Loucy (cell line): ENCODE measurements around the gene GRAMD4.

ENCODE experiments used
- H2AFZ ChIP-seq: fragments of 200-600 bp; sonication (generic); 2 replicates; pipeline ENCODE4 v1.6.0; 2016; ENCODE audit warnings: antibody characterized with exemption, mild to moderate bottlenecking, low read length, moderate library complexity
- H3F3A ChIP-seq: fragments of 200-600 bp; 2 replicates; pipeline ENCODE4 v1.6.0; 2016; ENCODE audit warnings: antibody characterized with exemption, low read depth, mild to moderate bottlenecking
- H3K27me3 ChIP-seq: fragments of 200-600 bp; sonication (generic); 2 replicates; pipeline ENCODE4 v1.6.1; 2014; ENCODE audit warnings: low read length, mild to moderate bottlenecking; ENCODE audit not compliant: insufficient read depth, poor library complexity, severe bottlenecking
- H3K36me3 ChIP-seq: fragments of 200-600 bp; sonication (generic); 2 replicates; pipeline ENCODE4 v1.6.1; 2016; ENCODE audit warnings: low read length; ENCODE audit not compliant: insufficient read depth
- H3K4me1 ChIP-seq: fragments of 200-600 bp; sonication (generic); 2 replicates; pipeline ENCODE4 v1.5.1; 2014; ENCODE audit warnings: low read length, mild to moderate bottlenecking; ENCODE audit not compliant: insufficient read depth, poor library complexity, severe bottlenecking
- H3K4me2 ChIP-seq: fragments of 200-600 bp; sonication (generic); 2 replicates; pipeline ENCODE4 v1.6.0; 2014; ENCODE audit warnings: antibody characterized with exemption, low read length, low read depth, mild to moderate bottlenecking; ENCODE audit not compliant: poor library complexity, severe bottlenecking
- H3K4me3 ChIP-seq: fragments of 200-600 bp; sonication (generic); 2 replicates; pipeline ENCODE4 v1.5.1; 2014; ENCODE audit warnings: low read length, mild to moderate bottlenecking, mixed read lengths; ENCODE audit not compliant: poor library complexity, severe bottlenecking
- H3K79me2 ChIP-seq: fragments of 200-600 bp; sonication (generic); 2 replicates; pipeline ENCODE4 v1.6.1; 2014; ENCODE audit warnings: low read length; ENCODE audit not compliant: insufficient read depth
- H3K9ac ChIP-seq: fragments of 200-600 bp; sonication (generic); 2 replicates; pipeline ENCODE4 v1.6.0; 2014; ENCODE audit warnings: mild to moderate bottlenecking, low read depth, low read length, moderate library complexity; ENCODE audit not compliant: poor library complexity, severe bottlenecking
- H3K9me2 ChIP-seq: fragments of 200-600 bp; sonication (generic); replicated peaks from 2 replicates; pipeline ENCODE4 v1.6.1; 2016; ENCODE audit warnings: low read depth, low read length, mixed read lengths
- H3K9me3 ChIP-seq: fragments of 200-600 bp; sonication (generic); 2 replicates; pipeline ENCODE4 v1.6.1; 2014; ENCODE audit warnings: mild to moderate bottlenecking, antibody characterized with exemption, low read length, low read depth; ENCODE audit not compliant: insufficient read depth
- H4K20me1 ChIP-seq: fragments of 200-600 bp; sonication (generic); 2 replicates; pipeline ENCODE4 v1.6.0; 2014; ENCODE audit warnings: antibody characterized with exemption, low read length, mild to moderate bottlenecking; ENCODE audit not compliant: insufficient read depth, poor library complexity, severe bottlenecking
- EZH2phosphoT487 ChIP-seq: fragments of 200-600 bp; IDR thresholded peaks from 2 replicates; pipeline ENCODE4 v1.6.1; 2018; ENCODE audit warnings: antibody characterized with exemption, mild to moderate bottlenecking, moderate library complexity, borderline replicate concordance
- TF ChIP-seq, protein P1 (sequence below): fragments of 200-600 bp; sonication (generic); conservative IDR thresholded peaks from 2 replicates; pipeline ENCODE4 v1.5.1; 2014; ENCODE audit warnings: mild to moderate bottlenecking, antibody characterized with exemption, low read length

The GRAMD4 gene

DNA sequence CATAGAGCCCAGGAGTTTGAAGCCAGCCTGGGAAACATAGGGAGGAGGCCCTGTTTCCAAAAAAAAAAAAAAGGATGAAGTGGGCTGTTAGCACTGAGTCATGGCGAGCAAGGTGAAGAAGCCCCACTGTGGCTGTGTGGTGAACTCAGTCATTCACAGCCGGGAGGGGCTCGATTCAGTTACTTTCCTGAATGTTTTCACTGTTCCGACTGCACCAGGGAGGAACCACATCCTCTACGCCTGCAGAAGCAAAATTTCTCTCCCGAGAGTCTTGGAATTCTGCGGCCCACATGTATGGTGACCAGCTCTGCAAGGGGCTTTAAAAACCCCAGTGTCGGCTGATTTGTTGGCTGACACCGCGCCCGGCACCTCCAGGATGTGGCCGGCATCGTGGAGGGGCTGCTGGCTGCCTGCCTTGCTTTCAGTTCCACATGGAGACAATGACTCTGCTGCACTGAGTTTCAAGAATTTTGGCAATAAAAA, 27.8 kb upstream of the GRAMD4 start:
- Histone ChIP-seq H3F3A (no peaks in the 10 kb centered on the region), H3K9me2 (no peaks in the 10 kb centered on the region), H4K20me1 (no peaks in the 10 kb centered on the region), H3K79me2 (peaks cover 9% of the 10 kb centered on the region; the same call in 1 of the 2 replicates), H3K36me3 (no peaks in the 10 kb centered on the region), H3K4me3 (no peak overlapping the region), H2AFZ (no peak overlapping the region), H3K9me3 (no peaks in the 10 kb centered on the region), H3K27me3 (no peaks in the 10 kb centered on the region), H3K9ac (peak overlapping the region; percentile 8), H3K4me2 (peak overlapping the region; percentile 36), H3K4me1 (peaks cover 14% of the 10 kb centered on the region)
- TF ChIP-seq, protein P1, sequence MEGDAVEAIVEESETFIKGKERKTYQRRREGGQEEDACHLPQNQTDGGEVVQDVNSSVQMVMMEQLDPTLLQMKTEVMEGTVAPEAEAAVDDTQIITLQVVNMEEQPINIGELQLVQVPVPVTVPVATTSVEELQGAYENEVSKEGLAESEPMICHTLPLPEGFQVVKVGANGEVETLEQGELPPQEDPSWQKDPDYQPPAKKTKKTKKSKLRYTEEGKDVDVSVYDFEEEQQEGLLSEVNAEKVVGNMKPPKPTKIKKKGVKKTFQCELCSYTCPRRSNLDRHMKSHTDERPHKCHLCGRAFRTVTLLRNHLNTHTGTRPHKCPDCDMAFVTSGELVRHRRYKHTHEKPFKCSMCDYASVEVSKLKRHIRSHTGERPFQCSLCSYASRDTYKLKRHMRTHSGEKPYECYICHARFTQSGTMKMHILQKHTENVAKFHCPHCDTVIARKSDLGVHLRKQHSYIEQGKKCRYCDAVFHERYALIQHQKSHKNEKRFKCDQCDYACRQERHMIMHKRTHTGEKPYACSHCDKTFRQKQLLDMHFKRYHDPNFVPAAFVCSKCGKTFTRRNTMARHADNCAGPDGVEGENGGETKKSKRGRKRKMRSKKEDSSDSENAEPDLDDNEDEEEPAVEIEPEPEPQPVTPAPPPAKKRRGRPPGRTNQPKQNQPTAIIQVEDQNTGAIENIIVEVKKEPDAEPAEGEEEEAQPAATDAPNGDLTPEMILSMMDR: no peak
- TF ChIP-seq EZH2phosphoT487: no peak

DNA sequence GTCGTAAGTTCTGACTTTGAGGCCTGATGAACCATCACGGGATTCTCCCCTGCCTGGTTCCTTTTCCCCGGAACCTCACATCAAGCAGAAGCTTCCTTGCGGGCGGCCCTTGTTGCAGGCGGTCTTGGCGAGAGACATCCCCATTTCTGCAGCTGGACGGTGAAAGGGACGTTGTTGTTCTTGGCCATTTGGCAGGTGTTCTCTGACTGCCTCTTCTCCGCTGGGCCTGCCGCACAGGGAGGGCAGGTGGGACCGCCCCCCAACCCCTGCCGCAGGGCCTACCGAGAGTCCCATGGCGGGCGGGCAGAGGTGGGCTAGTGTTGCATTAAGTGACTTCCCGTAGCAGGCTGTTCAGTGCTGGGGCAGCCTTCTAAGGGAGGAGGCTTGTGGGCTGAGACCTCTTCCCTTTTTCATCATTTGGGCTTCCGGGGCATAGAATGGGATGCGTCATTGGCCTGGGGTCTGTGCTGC, 26.9 kb upstream of the GRAMD4 start:
- peaks cover 6% of the 10 kb centered on the region; the same call in 1 of the 2 replicates for H3K79me2 ChIP-seq
- H3K9me2 ChIP-seq: no peaks in the 10 kb centered on the region
- no peaks in the 10 kb centered on the region for H4K20me1 ChIP-seq
- no peaks in the 10 kb centered on the region for H3K9me3 ChIP-seq
- TF ChIP-seq, protein P1: no peak
- H3K27me3 ChIP-seq: no peaks in the 10 kb centered on the region
- no peak overlapping the region for H2AFZ ChIP-seq
- no peak overlapping the region for H3K4me2 ChIP-seq
- no peak overlapping the region for H3K4me3 ChIP-seq
- peaks cover 6% of the 10 kb centered on the region for H3K4me1 ChIP-seq
- H3K36me3 ChIP-seq: no peaks in the 10 kb centered on the region
- H3F3A ChIP-seq: no peaks in the 10 kb centered on the region
- H3K9ac ChIP-seq: no peak overlapping the region

DNA sequence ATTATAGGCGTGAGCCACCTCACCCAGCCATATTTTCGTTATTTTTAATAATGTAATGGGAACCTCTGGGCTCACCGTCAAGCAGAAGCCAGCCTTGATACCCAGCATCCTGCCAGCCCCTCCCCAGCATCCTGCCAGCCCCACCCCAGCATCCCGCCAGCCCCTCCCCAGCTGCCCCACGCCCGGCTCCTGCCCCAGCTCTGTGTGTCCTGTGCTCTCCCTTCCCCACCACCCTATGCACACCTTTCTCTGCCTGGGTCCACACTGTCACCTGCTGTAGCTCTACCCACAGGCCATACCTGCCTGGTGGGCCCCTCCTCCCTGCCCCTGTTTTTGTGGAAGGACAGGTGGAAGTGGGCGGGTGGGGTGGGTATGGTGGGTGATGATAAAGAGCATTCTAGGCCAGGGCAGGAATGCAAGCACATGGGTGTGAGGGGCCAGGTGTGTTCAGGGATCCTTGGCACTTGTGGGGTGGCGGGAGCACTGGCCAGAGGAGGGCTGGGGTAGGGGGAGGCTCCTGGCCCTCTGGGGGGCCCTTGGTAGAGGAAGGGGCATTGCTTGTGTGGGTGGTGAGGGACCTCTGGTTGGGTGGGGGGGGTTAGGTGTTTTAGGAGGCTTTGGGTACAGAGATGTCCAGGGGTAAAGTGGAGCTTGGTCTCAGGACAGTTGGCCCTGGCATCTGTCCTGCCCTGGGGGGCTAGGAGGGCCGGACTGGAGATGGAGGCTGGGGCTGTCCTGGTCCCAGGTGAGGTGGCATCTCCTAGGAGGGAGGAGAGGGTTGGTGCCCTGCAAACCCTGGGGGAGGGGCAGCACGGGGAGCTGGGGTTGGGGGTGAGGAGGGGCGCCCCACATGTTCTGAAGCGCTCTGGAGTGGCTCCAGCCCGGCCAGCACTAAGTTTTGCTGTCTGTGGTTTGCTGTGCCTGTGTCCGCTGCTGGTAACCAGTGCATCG, 25.9 kb upstream of the GRAMD4 start:
- Histone ChIP-seq H3K79me2 (no peaks in the 10 kb centered on the region; the same call in 1 of the 2 replicates), H3F3A (no peaks in the 10 kb centered on the region), H3K4me3 (no peak overlapping the region), H3K4me1 (peaks cover 4% of the 10 kb centered on the region), H4K20me1 (no peaks in the 10 kb centered on the region), H3K9me2 (no peaks in the 10 kb centered on the region), H3K27me3 (no peaks in the 10 kb centered on the region), H3K4me2 (no peak overlapping the region), H3K36me3 (no peaks in the 10 kb centered on the region), H2AFZ (no peak overlapping the region), H3K9ac (no peak overlapping the region), H3K9me3 (no peaks in the 10 kb centered on the region)
- TF ChIP-seq, protein P1: no peak
- no peak for TF ChIP-seq EZH2phosphoT487
